Measurements from ENCODE around the gene CREG1.
"Not testable (repeated sequence)": the region's sequence is repeated elsewhere in the genome, so short reads cannot be mapped to it uniquely, and the experiment has no call there.

CREG1 gene

DNA sequence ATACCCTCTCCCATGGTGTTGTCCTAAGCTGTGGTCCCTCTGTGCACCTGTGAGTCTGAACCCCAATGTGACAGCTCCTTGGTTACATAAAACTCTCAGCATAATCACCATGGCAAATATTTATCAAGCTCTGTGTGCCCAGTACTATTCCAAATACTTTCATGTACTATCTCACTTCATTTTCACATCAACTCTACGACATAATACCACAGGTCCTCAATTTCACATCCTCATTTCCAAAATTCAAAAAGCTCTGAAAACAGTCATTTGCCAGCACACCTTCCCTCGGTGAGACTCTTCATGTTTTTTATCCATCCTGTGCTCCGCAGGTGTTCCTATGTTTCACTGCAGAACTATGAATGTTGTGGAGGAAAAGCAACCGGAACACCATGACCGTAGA lies 12.4 kb upstream of the CREG1 start:
- no peak for TF ChIP-seq CTCF (IDR thresholded peaks at IDR 0.05; ENCODE audit: control insufficient read depth, insufficient read depth, low read depth, low read length, missing control alignments)
- DNase-seq (ENCODE audit: low read depth) = no peak
- H3K4me3 ChIP-seq (ENCODE audit: control insufficient read depth, low read depth, low read length) = no peak overlapping the region

GRCh38 chr1:167564612-167565270 lies 11.2 kb upstream of the CREG1 start:
- H3K4me3 ChIP-seq (ENCODE audit: control insufficient read depth, low read depth, low read length) = no peak overlapping the region
- no peak for TF ChIP-seq CTCF (IDR thresholded peaks at IDR 0.05; ENCODE audit: control insufficient read depth, insufficient read depth, low read depth, low read length, missing control alignments)
- no peak for DNase-seq (ENCODE audit: low read depth)

- no peak overlapping the region for H3K4me3 ChIP-seq (ENCODE audit: control insufficient read depth, low read depth, low read length)
- no peak for DNase-seq (ENCODE audit: low read depth)
- TF ChIP-seq CTCF (IDR thresholded peaks at IDR 0.05; ENCODE audit: control insufficient read depth, insufficient read depth, low read depth, low read length, missing control alignments) = no peak
These were observed 10.2 kb upstream of the CREG1 start for GRCh38 chr1:167563579-167564246.

DNA sequence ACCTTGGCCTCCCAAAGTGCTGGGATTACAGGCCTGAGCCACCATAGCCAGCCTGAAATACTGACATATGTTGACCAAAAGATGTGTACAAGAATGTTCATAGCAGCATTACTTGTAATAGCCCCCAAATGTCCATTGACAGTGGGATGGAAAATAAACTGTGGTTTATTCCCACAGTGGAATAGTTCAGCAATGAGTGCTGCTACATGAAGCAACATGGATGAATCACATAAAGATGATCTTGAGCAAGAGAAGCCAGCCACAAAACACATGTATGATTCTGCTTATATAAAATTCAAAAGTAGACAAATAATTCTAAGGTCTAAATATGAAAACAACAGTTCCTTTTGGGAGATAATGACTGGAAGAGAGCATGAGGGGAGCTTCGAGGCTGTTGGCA lies 9.1 kb upstream of the CREG1 start:
- peak; percentile 17 for DNase-seq (ENCODE audit: low read depth)
- H3K4me3 ChIP-seq (ENCODE audit: control insufficient read depth, low read depth, low read length) = no peak overlapping the region
- TF ChIP-seq CTCF (IDR thresholded peaks at IDR 0.05; ENCODE audit: control insufficient read depth, insufficient read depth, low read depth, low read length, missing control alignments) = no peak

DNA sequence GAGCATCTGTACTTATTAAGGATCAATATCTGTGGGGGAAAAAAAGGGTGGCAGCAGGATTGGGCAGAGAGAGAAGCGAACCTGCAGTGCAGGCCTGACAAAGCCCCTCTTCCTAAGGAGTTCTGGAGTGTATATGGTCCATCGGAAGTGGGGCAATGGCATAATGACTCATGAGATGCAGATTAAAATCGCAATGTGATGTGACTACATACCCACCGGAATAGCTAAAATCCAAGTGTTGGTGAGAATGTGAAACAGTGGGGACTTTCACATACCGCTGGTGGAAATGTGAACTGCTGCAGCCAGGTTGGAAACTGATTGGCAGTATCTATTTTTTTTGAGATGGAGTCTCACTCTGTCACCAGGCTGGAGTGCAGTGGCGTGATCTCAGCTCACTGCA lies 8.2 kb upstream of the CREG1 start:
- no peak for DNase-seq (ENCODE audit: low read depth)
- TF ChIP-seq CTCF (IDR thresholded peaks at IDR 0.05; ENCODE audit: control insufficient read depth, insufficient read depth, low read depth, low read length, missing control alignments) = no peak
- no peak overlapping the region for H3K4me3 ChIP-seq (ENCODE audit: control insufficient read depth, low read depth, low read length)

- no peak for DNase-seq (ENCODE audit: low read depth)
- no peak overlapping the region for H3K4me3 ChIP-seq (ENCODE audit: control insufficient read depth, low read depth, low read length)
- peak; percentile 82 for TF ChIP-seq CTCF (IDR thresholded peaks at IDR 0.05; ENCODE audit: control insufficient read depth, insufficient read depth, low read depth, low read length, missing control alignments)
These were observed 2.6 kb upstream of the CREG1 start for GRCh38 chr1:167555971-167556714.

GRCh38 chr1:167555072-167555471 lies 1.5 kb upstream of the CREG1 start:
- DNase-seq (ENCODE audit: low read depth); H3K4me3 ChIP-seq (ENCODE audit: control insufficient read depth, low read depth, low read length): not testable (repeated sequence)

All from AG09309 (cell line).